Trophoblast cell (in vitro differentiated cells and primary cell): Measurements from ENCODE around the gene PM20D1.

ENCODE experiments used
- DNase-seq, 2 donors: peaks; one replicate each; pipeline ENCODE4 v3.0.0-alpha.2; 2016
- H2AFZ ChIP-seq: 2 replicates; pipeline ENCODE4 v1.6.1; 2013; ENCODE audit warnings: low read length, moderate library complexity, mild to moderate bottlenecking; ENCODE audit not compliant: insufficient read depth, poor library complexity
- H2AK5ac ChIP-seq: 2 replicates; pipeline ENCODE4 v1.6.1; 2013; ENCODE audit warnings: mild to moderate bottlenecking, low read length
- H2BK120ac ChIP-seq: 2 replicates; pipeline ENCODE4 v1.6.1; 2013; ENCODE audit warnings: low read length, mild to moderate bottlenecking, moderate library complexity; ENCODE audit not compliant: insufficient read depth, poor library complexity
- H2BK12ac ChIP-seq: 2 replicates; pipeline ENCODE4 v1.6.1; 2013; ENCODE audit warnings: mild to moderate bottlenecking, low read length, moderate library complexity
- H2BK5ac ChIP-seq: 2 replicates; pipeline ENCODE4 v1.6.1; 2013; ENCODE audit warnings: low read length, low read depth, moderate library complexity, mild to moderate bottlenecking; ENCODE audit not compliant: poor library complexity
- H3K14ac ChIP-seq: 2 replicates; pipeline ENCODE4 v1.6.1; 2013; ENCODE audit warnings: mild to moderate bottlenecking, low read length
- H3K18ac ChIP-seq: 2 replicates; pipeline ENCODE4 v1.6.1; 2013; ENCODE audit warnings: mild to moderate bottlenecking, low read length
- H3K23ac ChIP-seq: 2 replicates; pipeline ENCODE4 v1.6.1; 2013; ENCODE audit warnings: low read length
- H3K27ac ChIP-seq: 2 replicates; pipeline ENCODE4 v1.5.1; 2013; ENCODE audit warnings: low read depth, mild to moderate bottlenecking, inconsistent platforms, low read length, moderate library complexity
- H3K27me3 ChIP-seq: 2 replicates; pipeline ENCODE4 v1.6.1; 2013; ENCODE audit warnings: inconsistent platforms, mild to moderate bottlenecking, low read length, moderate library complexity; ENCODE audit not compliant: insufficient read depth
- H3K36me3 ChIP-seq, 2 experiments: 1 replicate in 1 of 2; 2 replicates in 1 of 2; pipeline ENCODE4 v1.6.1; 2013; ENCODE audit warnings: low read length in 2 of 2, mild to moderate bottlenecking in 2 of 2, moderate library complexity in 1 of 2; ENCODE audit not compliant: insufficient read depth in 2 of 2, control insufficient read depth in 1 of 2
- H3K4ac ChIP-seq: 2 replicates; pipeline ENCODE4 v1.6.1; 2013; ENCODE audit warnings: low read depth, mild to moderate bottlenecking, low read length, moderate library complexity
- H3K4me1 ChIP-seq, 2 experiments: 1 replicate in 1 of 2; 2 replicates in 1 of 2; pipeline ENCODE4 v1.6.1; 2013; ENCODE audit warnings: low read length in 2 of 2, mild to moderate bottlenecking in 2 of 2, moderate library complexity in 1 of 2; ENCODE audit not compliant: insufficient read depth in 2 of 2, control insufficient read depth in 1 of 2
- H3K4me2 ChIP-seq: 2 replicates; pipeline ENCODE4 v1.6.1; 2013; ENCODE audit warnings: inconsistent platforms, mild to moderate bottlenecking, low read length, moderate library complexity
- H3K4me3 ChIP-seq: 2 replicates; pipeline ENCODE4 v1.5.1; 2013; ENCODE audit warnings: mild to moderate bottlenecking, low read depth, low read length, inconsistent platforms
- H3K79me1 ChIP-seq: one replicate; pipeline ENCODE4 v1.6.1; 2013; ENCODE audit warnings: low read length
- H3K79me2 ChIP-seq: 2 replicates; pipeline ENCODE4 v1.6.1; 2013; ENCODE audit warnings: low read length, mild to moderate bottlenecking; ENCODE audit not compliant: control insufficient read depth, insufficient read depth, poor library complexity
- H3K9ac ChIP-seq: 2 replicates; pipeline ENCODE4 v1.6.1; 2013; ENCODE audit warnings: mild to moderate bottlenecking, low read length
- H3K9me3 ChIP-seq: 2 replicates; pipeline ENCODE4 v1.6.1; 2013; ENCODE audit warnings: low read depth, mild to moderate bottlenecking, control low read depth, inconsistent platforms, low read length; ENCODE audit not compliant: insufficient read depth
- H4K12ac ChIP-seq: 2 replicates; pipeline ENCODE4 v1.6.1; 2013; ENCODE audit warnings: low read depth, mild to moderate bottlenecking, low read length, moderate library complexity
- H4K8ac ChIP-seq: 2 replicates; pipeline ENCODE4 v1.6.1; 2013; ENCODE audit warnings: low read depth, mild to moderate bottlenecking, low read length, moderate library complexity
- H4K91ac ChIP-seq: one replicate; pipeline ENCODE4 v1.6.1; 2013; ENCODE audit warnings: low read depth, mild to moderate bottlenecking, low read length, moderate library complexity
- WGBS: extraction: QIAGEN DNeasy Blood & Tissue Kit; methylation state at CpG from one replicate; pipeline ENCODE4 v1.1.7; 2013; ENCODE audit warnings: missing lambda C conversion rate; ENCODE audit not compliant: insufficient read length, insufficient coverage; ENCODE audit errors: extremely low coverage; 5-methylcytosine and 5-hydroxymethylcytosine counted together

PM20D1 gene

GRCh38 chr1:205794011-205794730 is 55.8 kb downstream of the PM20D1 start:
- H3K14ac ChIP-seq = no peak overlapping the region
- no peaks in the 10 kb centered on the region for H3K4me1 ChIP-seq
- no CpG with 5 or more reads among the region's 5 CpGs for WGBS
- no peak overlapping the region for H3K4me2 ChIP-seq
- no peaks in the 10 kb centered on the region for H3K79me1 ChIP-seq
- H4K8ac ChIP-seq = no peak overlapping the region
- DNase-seq = no peak
- H3K36me3 ChIP-seq = peaks cover 21 to 32% of the 10 kb centered on the region in 2 experiments
- no peak overlapping the region for H2BK120ac ChIP-seq
- H2AK5ac ChIP-seq = no peak overlapping the region
- H3K23ac ChIP-seq = no peak overlapping the region
- H2BK5ac ChIP-seq = no peak overlapping the region
- H2AFZ ChIP-seq = no peak overlapping the region
- no peaks in the 10 kb centered on the region for H3K27me3 ChIP-seq
- H3K9me3 ChIP-seq = no peaks in the 10 kb centered on the region
- no peak overlapping the region for H3K4me3 ChIP-seq
- no peak overlapping the region for H3K4ac ChIP-seq
- H2BK12ac ChIP-seq = no peak overlapping the region
- no peak overlapping the region for H3K27ac ChIP-seq
- no peak overlapping the region for H3K18ac ChIP-seq
- no peak overlapping the region for H4K91ac ChIP-seq
- no peak overlapping the region for H3K9ac ChIP-seq
- no peak overlapping the region for H4K12ac ChIP-seq
- no peaks in the 10 kb centered on the region for H3K79me2 ChIP-seq

- H3K79me2 ChIP-seq = no peaks in the 10 kb centered on the region
- H3K4me2 ChIP-seq = no peak overlapping the region
- no peak overlapping the region for H2BK120ac ChIP-seq
- H3K9me3 ChIP-seq = no peaks in the 10 kb centered on the region
- no peak overlapping the region for H3K14ac ChIP-seq
- no peak overlapping the region for H2AFZ ChIP-seq
- no peak overlapping the region for H3K4ac ChIP-seq
- H2BK5ac ChIP-seq = no peak overlapping the region
- no peak overlapping the region for H3K23ac ChIP-seq
- peaks cover 13 to 25% of the 10 kb centered on the region in 2 experiments for H3K36me3 ChIP-seq
- H2AK5ac ChIP-seq = no peak overlapping the region
- H3K79me1 ChIP-seq = no peaks in the 10 kb centered on the region
- H3K18ac ChIP-seq = no peak overlapping the region
- no peak overlapping the region for H3K9ac ChIP-seq
- no peak overlapping the region for H4K8ac ChIP-seq
- no peak overlapping the region for H4K12ac ChIP-seq
- no peak for DNase-seq
- no peaks in the 10 kb centered on the region for H3K27me3 ChIP-seq
- H4K91ac ChIP-seq = no peak overlapping the region
- no peak overlapping the region for H3K4me3 ChIP-seq
- H2BK12ac ChIP-seq = no peak overlapping the region
- no CpG with 5 or more reads among the region's 6 CpGs for WGBS
- H3K4me1 ChIP-seq = no peaks in the 10 kb centered on the region
- no peak overlapping the region for H3K27ac ChIP-seq
Observed at GRCh38 chr1:205792961-205793673, 56.8 kb downstream of the PM20D1 start.

DNA sequence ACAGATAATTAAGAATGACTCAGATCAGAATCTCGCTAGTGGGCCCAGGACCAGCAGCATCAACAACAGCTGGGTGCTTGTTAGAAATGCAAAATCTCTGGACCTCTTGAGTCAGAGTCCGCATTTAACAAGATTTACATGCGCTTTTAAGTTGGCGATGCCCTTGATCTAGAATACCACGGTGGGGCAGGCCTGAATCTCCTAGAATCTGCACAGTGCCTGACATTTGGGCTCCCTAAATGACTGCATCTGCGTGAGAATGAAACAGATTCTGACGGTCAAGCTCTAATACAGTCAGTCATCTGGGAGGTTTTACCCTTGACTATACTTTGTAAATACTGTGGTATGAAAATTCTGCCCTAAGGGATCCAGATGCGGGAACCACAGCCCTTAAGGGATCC is 57.5 kb downstream of the PM20D1 start:
- Histone ChIP-seq H4K91ac (no peak overlapping the region), H3K27me3 (no peaks in the 10 kb centered on the region), H4K12ac (no peak overlapping the region), H3K79me1 (no peaks in the 10 kb centered on the region), H3K18ac (no peak overlapping the region), H3K9me3 (no peaks in the 10 kb centered on the region), H2BK12ac (no peak overlapping the region), H3K27ac (no peak overlapping the region), H3K4ac (no peak overlapping the region), H3K4me1 (no peaks in the 10 kb centered on the region), H2AK5ac (no peak overlapping the region), H2BK120ac (no peak overlapping the region), H3K79me2 (no peaks in the 10 kb centered on the region), H3K36me3 (peaks cover 11 to 22% of the 10 kb centered on the region in 2 experiments), H4K8ac (no peak overlapping the region), H2AFZ (no peak overlapping the region), H3K4me2 (no peak overlapping the region), H3K9ac (no peak overlapping the region), H3K4me3 (no peak overlapping the region), H2BK5ac (no peak overlapping the region), H3K23ac (no peak overlapping the region), H3K14ac (no peak overlapping the region)
- WGBS = no CpG with 5 or more reads among the region's 8 CpGs
- peak; percentile 52 to 66 for DNase-seq

- no peak overlapping the region for H3K4ac ChIP-seq
- H3K4me1 ChIP-seq = no peaks in the 10 kb centered on the region
- no peak overlapping the region for H4K12ac ChIP-seq
- no peak overlapping the region for H4K91ac ChIP-seq
- no peak overlapping the region for H2BK12ac ChIP-seq
- no peak overlapping the region for H2BK120ac ChIP-seq
- no peak overlapping the region for H3K4me2 ChIP-seq
- H3K18ac ChIP-seq = no peak overlapping the region
- H2BK5ac ChIP-seq = no peak overlapping the region
- H4K8ac ChIP-seq = no peak overlapping the region
- H3K27ac ChIP-seq = no peak overlapping the region
- no peaks in the 10 kb centered on the region for H3K9me3 ChIP-seq
- H3K9ac ChIP-seq = no peak overlapping the region
- no CpG with 5 or more reads among the region's 5 CpGs for WGBS
- no peak overlapping the region for H2AK5ac ChIP-seq
- H3K36me3 ChIP-seq = peaks cover 10 to 17% of the 10 kb centered on the region in 2 experiments
- DNase-seq = peak; percentile 52 to 73
- no peak overlapping the region for H3K23ac ChIP-seq
- no peaks in the 10 kb centered on the region for H3K27me3 ChIP-seq
- H2AFZ ChIP-seq = no peak overlapping the region
- H3K4me3 ChIP-seq = no peak overlapping the region
- no peaks in the 10 kb centered on the region for H3K79me1 ChIP-seq
- no peaks in the 10 kb centered on the region for H3K79me2 ChIP-seq
- no peak overlapping the region for H3K14ac ChIP-seq
Observed at GRCh38 chr1:205791568-205792180, 58.3 kb downstream of the PM20D1 start.
